ENCODE data around the gene SLC38A2.
A peak's percentile ranks its signal among the peaks of the same experiment; 100 is the strongest.

Gene SLC38A2

DNA sequence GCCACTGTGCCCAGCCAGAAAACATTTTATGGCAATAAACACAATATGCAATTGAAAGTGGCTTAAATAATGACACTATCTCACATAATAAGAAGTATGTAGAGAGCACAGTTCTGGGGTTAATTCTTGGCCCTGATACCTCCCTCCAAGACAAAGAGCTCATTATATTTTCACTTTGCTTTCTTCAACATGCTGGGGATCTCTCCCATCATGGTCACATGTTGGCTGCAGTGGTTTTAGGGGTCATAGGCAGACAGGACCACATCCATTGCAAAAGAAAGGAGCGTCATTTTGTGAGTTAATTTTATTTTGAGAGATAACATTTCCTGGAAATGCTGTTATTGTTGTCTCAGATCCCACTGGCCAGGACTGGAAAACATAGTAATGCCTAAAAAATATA lies 8.3 kb upstream of the SLC38A2 start:
- CTCF ChIA-PET = no interaction called here
- no peaks in the 10 kb centered on the region for H3K9me3 ChIP-seq (ENCODE audit: control insufficient read depth, insufficient read depth, low read depth, low read length)
- H3K27ac ChIP-seq (ENCODE audit: extremely low read depth, low read depth, low read length) = no peak overlapping the region
- H3K4me3 ChIP-seq (ENCODE audit: low read depth, low read length) = no peak overlapping the region
- no peak for TF ChIP-seq ZNF48 (tag by site-specific recombination; IDR thresholded peaks at IDR 0.05)
- TF ChIP-seq ZNF184 (tag by site-specific recombination; IDR thresholded peaks at IDR 0.05) = no peak
- TF ChIP-seq ZNF501 (tag by site-specific recombination; IDR thresholded peaks at IDR 0.05) = no peak
- TF ChIP-seq ZNF404 (tag by site-specific recombination; IDR thresholded peaks at IDR 0.05) = no peak
- TF ChIP-seq ZNF623 (tag by site-specific recombination; IDR thresholded peaks at IDR 0.05) = no peak
- TF ChIP-seq ZNF529 (tag by site-specific recombination; IDR thresholded peaks at IDR 0.05; ENCODE audit: insufficient replicate concordance) = no peak
- TF ChIP-seq, protein P1, sequence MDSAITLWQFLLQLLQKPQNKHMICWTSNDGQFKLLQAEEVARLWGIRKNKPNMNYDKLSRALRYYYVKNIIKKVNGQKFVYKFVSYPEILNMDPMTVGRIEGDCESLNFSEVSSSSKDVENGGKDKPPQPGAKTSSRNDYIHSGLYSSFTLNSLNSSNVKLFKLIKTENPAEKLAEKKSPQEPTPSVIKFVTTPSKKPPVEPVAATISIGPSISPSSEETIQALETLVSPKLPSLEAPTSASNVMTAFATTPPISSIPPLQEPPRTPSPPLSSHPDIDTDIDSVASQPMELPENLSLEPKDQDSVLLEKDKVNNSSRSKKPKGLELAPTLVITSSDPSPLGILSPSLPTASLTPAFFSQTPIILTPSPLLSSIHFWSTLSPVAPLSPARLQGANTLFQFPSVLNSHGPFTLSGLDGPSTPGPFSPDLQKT (IDR thresholded peaks at IDR 0.05; ENCODE audit: borderline replicate concordance, low read depth, low read length) = no peak
- POLR2A ChIA-PET = no interaction called here
- no peaks in the 10 kb centered on the region for H3K36me3 ChIP-seq (ENCODE audit: control insufficient read depth in 2 of 2, insufficient read depth in 1 of 2, low read length in 2 of 2)
- peaks cover 5% of the 10 kb centered on the region for H3K4me1 ChIP-seq (ENCODE audit: control insufficient read depth, insufficient read depth, low read length)

DNA sequence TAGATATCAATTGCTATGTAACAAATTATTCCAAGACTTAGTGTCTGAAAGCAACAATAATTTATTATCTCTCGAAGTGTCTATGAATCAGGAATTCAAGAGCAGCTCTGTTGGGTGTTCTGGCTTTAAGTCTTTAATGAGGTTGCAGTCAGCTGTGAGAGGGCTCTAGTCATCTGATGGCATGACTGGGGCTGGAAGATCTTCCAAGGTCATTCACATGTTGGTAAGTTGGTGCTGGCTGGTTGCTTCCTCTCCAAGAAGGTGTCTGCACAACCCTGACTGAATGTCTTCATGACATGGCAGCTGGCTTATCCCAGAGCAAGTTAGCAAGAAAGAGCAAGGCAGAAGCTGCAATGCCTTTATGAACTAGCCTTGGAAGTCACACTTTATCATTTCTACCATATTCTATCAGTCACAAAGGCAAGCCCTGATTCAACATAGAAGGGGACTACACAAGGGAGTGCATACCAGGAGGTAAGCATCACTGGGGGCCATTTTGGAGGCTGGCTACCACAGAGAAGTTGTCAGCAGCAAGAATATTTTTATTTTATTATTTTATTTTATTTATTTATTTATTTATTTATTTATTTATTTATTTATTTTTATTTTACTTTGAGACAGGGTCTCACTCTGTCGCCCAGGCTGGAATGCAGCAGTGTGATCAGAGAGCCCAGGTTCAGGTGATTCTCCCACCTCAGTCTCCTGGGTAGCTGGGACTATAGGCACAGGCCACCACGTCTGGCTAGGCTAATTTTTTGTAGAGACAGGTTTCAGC lies 7.6 kb upstream of the SLC38A2 start:
- no peaks in the 10 kb centered on the region for H3K9me3 ChIP-seq (ENCODE audit: control insufficient read depth, insufficient read depth, low read depth, low read length)
- peaks cover 5% of the 10 kb centered on the region for H3K4me1 ChIP-seq (ENCODE audit: control insufficient read depth, insufficient read depth, low read length)
- H3K4me3 ChIP-seq (ENCODE audit: low read depth, low read length) = no peak overlapping the region
- no peak overlapping the region for H3K27ac ChIP-seq (ENCODE audit: extremely low read depth, low read depth, low read length)
- no peaks in the 10 kb centered on the region for H3K36me3 ChIP-seq (ENCODE audit: control insufficient read depth in 2 of 2, insufficient read depth in 1 of 2, low read length in 2 of 2)
- CTCF ChIA-PET = no interaction called here
- POLR2A ChIA-PET = no interaction called here
- TF ChIP-seq ZNF558 (tag by site-specific recombination; IDR thresholded peaks at IDR 0.05) = peak; percentile 71
- peak; percentile 81 for TF ChIP-seq ZBTB8A (tag by site-specific recombination; IDR thresholded peaks at IDR 0.05)
- peak; percentile 45; the same call in 1 of the 2 replicates for TF ChIP-seq ZBTB21 (tag by site-specific recombination; IDR thresholded peaks at IDR 0.05)
- 0 out of 2 replicates have a peak, but pooled peaks have one; percentile 22 for TF ChIP-seq ZNF501 (tag by site-specific recombination; IDR thresholded peaks at IDR 0.05)
- TF ChIP-seq ZNF133 (tag by site-specific recombination; IDR thresholded peaks at IDR 0.05) = no peak
- no peak for TF ChIP-seq ZNF184 (tag by site-specific recombination; IDR thresholded peaks at IDR 0.05)
- peak; percentile 34 for TF ChIP-seq ZNF654 (tag by site-specific recombination; IDR thresholded peaks at IDR 0.05; ENCODE audit: low read depth)
- no peak for TF ChIP-seq MZF1 (tag by site-specific recombination; IDR thresholded peaks at IDR 0.05; ENCODE audit: borderline replicate concordance)
- TF ChIP-seq ZNF112 (tag by site-specific recombination; IDR thresholded peaks at IDR 0.05) = no peak
- TF ChIP-seq ZNF555 (tag by site-specific recombination; conservative IDR thresholded peaks at IDR 0.05) = peak; percentile 74
- 0 out of 2 replicates have a peak, but pooled peaks have one; percentile 12 for TF ChIP-seq ZNF266 (tag by site-specific recombination; IDR thresholded peaks at IDR 0.05; ENCODE audit: low read depth)
- TF ChIP-seq ZNF394 (tag by site-specific recombination; IDR thresholded peaks at IDR 0.05; ENCODE audit: borderline replicate concordance) = peak; percentile 94; the same call in 1 of the 2 replicates
- no peak for TF ChIP-seq ZIC2 (tag by site-specific recombination; IDR thresholded peaks at IDR 0.05)
- peak; percentile 55 for TF ChIP-seq ZNF510 (tag by site-specific recombination; IDR thresholded peaks at IDR 0.05; ENCODE audit: insufficient replicate concordance)
- TF ChIP-seq, protein P2, sequence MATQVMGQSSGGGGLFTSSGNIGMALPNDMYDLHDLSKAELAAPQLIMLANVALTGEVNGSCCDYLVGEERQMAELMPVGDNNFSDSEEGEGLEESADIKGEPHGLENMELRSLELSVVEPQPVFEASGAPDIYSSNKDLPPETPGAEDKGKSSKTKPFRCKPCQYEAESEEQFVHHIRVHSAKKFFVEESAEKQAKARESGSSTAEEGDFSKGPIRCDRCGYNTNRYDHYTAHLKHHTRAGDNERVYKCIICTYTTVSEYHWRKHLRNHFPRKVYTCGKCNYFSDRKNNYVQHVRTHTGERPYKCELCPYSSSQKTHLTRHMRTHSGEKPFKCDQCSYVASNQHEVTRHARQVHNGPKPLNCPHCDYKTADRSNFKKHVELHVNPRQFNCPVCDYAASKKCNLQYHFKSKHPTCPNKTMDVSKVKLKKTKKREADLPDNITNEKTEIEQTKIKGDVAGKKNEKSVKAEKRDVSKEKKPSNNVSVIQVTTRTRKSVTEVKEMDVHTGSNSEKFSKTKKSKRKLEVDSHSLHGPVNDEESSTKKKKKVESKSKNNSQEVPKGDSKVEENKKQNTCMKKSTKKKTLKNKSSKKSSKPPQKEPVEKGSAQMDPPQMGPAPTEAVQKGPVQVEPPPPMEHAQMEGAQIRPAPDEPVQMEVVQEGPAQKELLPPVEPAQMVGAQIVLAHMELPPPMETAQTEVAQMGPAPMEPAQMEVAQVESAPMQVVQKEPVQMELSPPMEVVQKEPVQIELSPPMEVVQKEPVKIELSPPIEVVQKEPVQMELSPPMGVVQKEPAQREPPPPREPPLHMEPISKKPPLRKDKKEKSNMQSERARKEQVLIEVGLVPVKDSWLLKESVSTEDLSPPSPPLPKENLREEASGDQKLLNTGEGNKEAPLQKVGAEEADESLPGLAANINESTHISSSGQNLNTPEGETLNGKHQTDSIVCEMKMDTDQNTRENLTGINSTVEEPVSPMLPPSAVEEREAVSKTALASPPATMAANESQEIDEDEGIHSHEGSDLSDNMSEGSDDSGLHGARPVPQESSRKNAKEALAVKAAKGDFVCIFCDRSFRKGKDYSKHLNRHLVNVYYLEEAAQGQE (tag by site-specific recombination; IDR thresholded peaks at IDR 0.05) = peak; percentile 52; the same call in 1 of the 2 replicates
- peak; percentile 49 for TF ChIP-seq SETDB1 (IDR thresholded peaks at IDR 0.05; ENCODE audit: insufficient read length, low read length)
- TF ChIP-seq ZNF335 (tag by site-specific recombination; conservative IDR thresholded peaks at IDR 0.05) = no peak
- TF ChIP-seq, protein P3, sequence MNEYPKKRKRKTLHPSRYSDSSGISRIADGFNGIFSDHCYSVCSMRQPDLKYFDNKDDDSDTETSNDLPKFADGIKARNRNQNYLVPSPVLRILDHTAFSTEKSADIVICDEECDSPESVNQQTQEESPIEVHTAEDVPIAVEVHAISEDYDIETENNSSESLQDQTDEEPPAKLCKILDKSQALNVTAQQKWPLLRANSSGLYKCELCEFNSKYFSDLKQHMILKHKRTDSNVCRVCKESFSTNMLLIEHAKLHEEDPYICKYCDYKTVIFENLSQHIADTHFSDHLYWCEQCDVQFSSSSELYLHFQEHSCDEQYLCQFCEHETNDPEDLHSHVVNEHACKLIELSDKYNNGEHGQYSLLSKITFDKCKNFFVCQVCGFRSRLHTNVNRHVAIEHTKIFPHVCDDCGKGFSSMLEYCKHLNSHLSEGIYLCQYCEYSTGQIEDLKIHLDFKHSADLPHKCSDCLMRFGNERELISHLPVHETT (tag by site-specific recombination; IDR thresholded peaks at IDR 0.05) = 0 out of 2 replicates have a peak, but pooled peaks have one; percentile 30
- TF ChIP-seq SCRT2 (tag by site-specific recombination; IDR thresholded peaks at IDR 0.05) = no peak
- 0 out of 2 replicates have a peak, but pooled peaks have one; percentile 28 for TF ChIP-seq GFI1B (tag by site-specific recombination; IDR thresholded peaks at IDR 0.05)
- no peak for TF ChIP-seq ZNF121 (tag by site-specific recombination; IDR thresholded peaks at IDR 0.05)
